SU-DHL-6 (cell line): Measurements from ENCODE around the gene MND1.
A peak's percentile ranks its signal among the peaks of the same experiment; 100 is the strongest.

Source experiments
- H2AFZ ChIP-seq: fragments of 200-600 bp; sonication (generic); 2 replicates; pipeline ENCODE4 v1.6.1; 2014; ENCODE audit warnings: low read depth, mild to moderate bottlenecking, moderate library complexity, mixed read lengths, antibody characterized with exemption, low read length; ENCODE audit not compliant: severe bottlenecking
- H3F3A ChIP-seq: fragments of 200-600 bp; shearing (Covaris generic); 2 replicates; pipeline ENCODE4 v1.6.0; 2016; ENCODE audit warnings: antibody characterized with exemption, mild to moderate bottlenecking; ENCODE audit not compliant: insufficient read depth
- H3K27ac ChIP-seq: fragments of 200-600 bp; sonication (generic); 2 replicates; pipeline ENCODE4 v1.5.1; 2016; ENCODE audit warnings: low read depth, mild to moderate bottlenecking, low read length, moderate library complexity, mixed read lengths
- H3K27me3 ChIP-seq: fragments of 200-600 bp; sonication (generic), shearing (Covaris generic); 2 replicates; pipeline ENCODE4 v1.6.0; 2014; ENCODE audit warnings: mild to moderate bottlenecking, low read length
- H3K36me3 ChIP-seq: fragments of 200-600 bp; sonication (generic); 2 replicates; pipeline ENCODE4 v1.6.1; 2014; ENCODE audit warnings: mild to moderate bottlenecking, low read length, mixed read lengths
- H3K4me2 ChIP-seq: fragments of 300-600, 200-600 bp; shearing (Covaris generic), sonication (generic); 2 replicates; pipeline ENCODE4 v1.6.0; 2014; ENCODE audit warnings: low read length, low read depth, mild to moderate bottlenecking; ENCODE audit not compliant: poor library complexity, severe bottlenecking
- H3K4me3 ChIP-seq: fragments of 200-600 bp; sonication (generic); 2 replicates; pipeline ENCODE4 v1.5.1; 2014; ENCODE audit warnings: antibody characterized with exemption, low read length, mild to moderate bottlenecking, mixed read lengths; ENCODE audit not compliant: insufficient read depth, poor library complexity, severe bottlenecking
- H3K79me2 ChIP-seq: fragments of 200-600 bp; sonication (generic); 2 replicates; pipeline ENCODE4 v1.6.1; 2014; ENCODE audit warnings: mild to moderate bottlenecking, low read length, moderate library complexity; ENCODE audit not compliant: insufficient read depth
- H3K9ac ChIP-seq: fragments of 200-600 bp; sonication (generic); 2 replicates; pipeline ENCODE4 v1.7.0; 2014; ENCODE audit warnings: mild to moderate bottlenecking, low read length
- H3K9me2 ChIP-seq: fragments of 200-600 bp; sonication (generic); replicated peaks from 2 replicates; pipeline ENCODE4 v1.6.1; 2014; ENCODE audit warnings: low read length; ENCODE audit not compliant: insufficient read depth
- H3K9me3 ChIP-seq: fragments of 200-600 bp; sonication (generic); 2 replicates; pipeline ENCODE4 v1.6.1; 2014; ENCODE audit warnings: low read length, mixed read lengths; ENCODE audit not compliant: insufficient read depth
- H4K20me1 ChIP-seq: fragments of 200-600 bp; sonication (generic); 2 replicates; pipeline ENCODE4 v1.6.1; 2014; ENCODE audit warnings: low read depth, mild to moderate bottlenecking, antibody characterized with exemption, low read length, moderate library complexity, mixed read lengths
- EZH2phosphoT487 ChIP-seq: fragments of 200-600 bp; sonication (generic), shearing (Covaris generic); conservative IDR thresholded peaks from 2 replicates; pipeline ENCODE4 v1.6.1; 2018; ENCODE audit warnings: mild to moderate bottlenecking, antibody characterized with exemption, low read length, moderate library complexity, mixed read lengths
- TF ChIP-seq, protein P1 (sequence below): fragments of 200-600 bp; sonication (generic); IDR thresholded peaks from one replicate; pipeline ENCODE4 v1.5.1; 2017; ENCODE audit warnings: antibody characterized with exemption, mild to moderate bottlenecking, low read length, moderate library complexity; ENCODE audit not compliant: insufficient read depth, poor library complexity, severe bottlenecking

Gene MND1

GRCh38 chr4:153318696-153319320 lies 25.7 kb upstream of the MND1 start:
- Histone ChIP-seq H3K36me3 (no peaks in the 10 kb centered on the region), H3K9ac (no peak overlapping the region), H3K79me2 (no peaks in the 10 kb centered on the region), H3F3A (no peaks in the 10 kb centered on the region), H3K4me2 (no peak overlapping the region), H3K4me3 (no peak overlapping the region), H3K9me3 (no peaks in the 10 kb centered on the region), H3K27ac (no peak overlapping the region), H3K27me3 (no peaks in the 10 kb centered on the region), H2AFZ (no peak overlapping the region), H3K9me2 (no peaks in the 10 kb centered on the region), H4K20me1 (no peaks in the 10 kb centered on the region)
- TF ChIP-seq EZH2phosphoT487: no peak
- TF ChIP-seq, protein P1, sequence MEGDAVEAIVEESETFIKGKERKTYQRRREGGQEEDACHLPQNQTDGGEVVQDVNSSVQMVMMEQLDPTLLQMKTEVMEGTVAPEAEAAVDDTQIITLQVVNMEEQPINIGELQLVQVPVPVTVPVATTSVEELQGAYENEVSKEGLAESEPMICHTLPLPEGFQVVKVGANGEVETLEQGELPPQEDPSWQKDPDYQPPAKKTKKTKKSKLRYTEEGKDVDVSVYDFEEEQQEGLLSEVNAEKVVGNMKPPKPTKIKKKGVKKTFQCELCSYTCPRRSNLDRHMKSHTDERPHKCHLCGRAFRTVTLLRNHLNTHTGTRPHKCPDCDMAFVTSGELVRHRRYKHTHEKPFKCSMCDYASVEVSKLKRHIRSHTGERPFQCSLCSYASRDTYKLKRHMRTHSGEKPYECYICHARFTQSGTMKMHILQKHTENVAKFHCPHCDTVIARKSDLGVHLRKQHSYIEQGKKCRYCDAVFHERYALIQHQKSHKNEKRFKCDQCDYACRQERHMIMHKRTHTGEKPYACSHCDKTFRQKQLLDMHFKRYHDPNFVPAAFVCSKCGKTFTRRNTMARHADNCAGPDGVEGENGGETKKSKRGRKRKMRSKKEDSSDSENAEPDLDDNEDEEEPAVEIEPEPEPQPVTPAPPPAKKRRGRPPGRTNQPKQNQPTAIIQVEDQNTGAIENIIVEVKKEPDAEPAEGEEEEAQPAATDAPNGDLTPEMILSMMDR: peak; percentile 73

- Histone ChIP-seq H3K27ac (no peak overlapping the region), H3K36me3 (no peaks in the 10 kb centered on the region), H3K9me2 (no peaks in the 10 kb centered on the region), H4K20me1 (no peaks in the 10 kb centered on the region), H2AFZ (no peak overlapping the region), H3K27me3 (no peaks in the 10 kb centered on the region), H3K9ac (no peak overlapping the region), H3K4me2 (peak overlapping the region; percentile 17), H3K4me3 (no peak overlapping the region), H3K79me2 (no peaks in the 10 kb centered on the region), H3F3A (no peaks in the 10 kb centered on the region), H3K9me3 (no peaks in the 10 kb centered on the region)
- TF ChIP-seq EZH2phosphoT487: no peak
- TF ChIP-seq, protein P1: no peak
Observed at GRCh38 chr4:153322791-153323190, 21.7 kb upstream of the MND1 start.

- H3K9me3 ChIP-seq: no peaks in the 10 kb centered on the region
- no peak overlapping the region for H3K27ac ChIP-seq
- TF ChIP-seq, protein P1: no peak
- TF ChIP-seq EZH2phosphoT487: no peak
- H3K27me3 ChIP-seq: no peaks in the 10 kb centered on the region
- no peak overlapping the region for H2AFZ ChIP-seq
- no peak overlapping the region for H3K9ac ChIP-seq
- no peaks in the 10 kb centered on the region for H3K79me2 ChIP-seq
- no peaks in the 10 kb centered on the region for H3K9me2 ChIP-seq
- no peaks in the 10 kb centered on the region for H3F3A ChIP-seq
- no peak overlapping the region for H3K4me3 ChIP-seq
- H3K36me3 ChIP-seq: no peaks in the 10 kb centered on the region
- H3K4me2 ChIP-seq: no peak overlapping the region
- H4K20me1 ChIP-seq: no peaks in the 10 kb centered on the region
Observed at GRCh38 chr4:153324046-153324445, 20.4 kb upstream of the MND1 start.
